ENCODE measurements around the gene SLC16A8. TPM values are rescaled to one million over a fixed set of nuclear protein-coding genes. Genes with fewer than 3 reads are reported as not detected.

SLC16A8 gene
- total and polyA plus RNA-seq, 10 of the 15 experiments (the other 5 are each of a cell fraction or from before 2014, with no cell fraction given), result not detected

- CTCF ChIA-PET, result interaction anchor here (0.8 to 4.5 kb wide), 3 partner anchors 51 to 97 kb away, joined by 3 to 34 read pairs (median 5); partner anchors contain the start of gene MAFF
- H3K27ac ChIP-seq (ENCODE audit: control insufficient read depth, insufficient read depth), result no peak overlapping the region
- H3K4me2 ChIP-seq (ENCODE audit: control insufficient read depth, insufficient read depth), result no peak overlapping the region
- SMC1A ChIA-PET (ENCODE audit: uncharacterized antibody, unreplicated experiment), result interaction anchor here (0.7 to 0.9 kb wide), 2 partner anchors 49 to 126 kb away, joined by 3 read pairs; no protein-coding TSS in a partner anchor
- TF ChIP-seq HCFC1 (IDR thresholded peaks at IDR 0.05; ENCODE audit: low read length) (no peak), CTCF (IDR thresholded peaks at IDR 0.05 in 2 of 3, conservative IDR thresholded peaks at IDR 0.05 in 1 of 3; ENCODE audit: control insufficient read depth in 2 of 3, extremely low read depth in 1 of 3, insufficient read depth in 1 of 3, low read depth in 3 of 3, low read length in 3 of 3) (peak in 2 of 3 experiments; percentile 16 to 32; a peak in 3 of 6 replicates), ZNF217 (IDR thresholded peaks at IDR 0.05) (no peak)
- peak; percentile 49; the same call in 1 of the 3 replicates for ATAC-seq
- DNase-seq (ENCODE audit: low read depth, low spot score), result no peak
- POLR2A ChIA-PET, result interaction anchor here (0.6 to 0.7 kb wide), 2 partner anchors 121 to 167 kb away, joined by 4 to 5 read pairs; no protein-coding TSS in a partner anchor
- no peaks in the 10 kb centered on the region for H3K27me3 ChIP-seq (replicated peaks in 1 of 2; ENCODE audit: control insufficient read depth in 2 of 2, insufficient read depth in 2 of 2, low read length in 1 of 2)
- no peaks in the 10 kb centered on the region for H3K36me3 ChIP-seq (ENCODE audit: control insufficient read depth in 2 of 2, insufficient read depth in 2 of 2, low read length in 1 of 2)
- intact Hi-C loops (cut with micrococcal nuclease; ENCODE audit: unreplicated experiment) (loop anchor here (5.0 kb wide), 1 partner anchor 52 kb away; no protein-coding TSS in a partner anchor), in situ Hi-C loops (cut with MboI) (no loop called here)
- no TSS peak for BruUV-seq (replicated peaks)
- H4K20me1 ChIP-seq (ENCODE audit: control insufficient read depth, insufficient read depth), result no peaks in the 10 kb centered on the region
- no peak overlapping the region for H2AFZ ChIP-seq (ENCODE audit: control insufficient read depth, low read depth, low read length)
- H3K79me2 ChIP-seq (ENCODE audit: control insufficient read depth, insufficient read depth, low read length), result no peaks in the 10 kb centered on the region
- RAD21 ChIA-PET (ENCODE audit: unreplicated experiment), result interaction anchor here (1.6 kb wide), 1 partner anchor 52 kb away, joined by 7 read pairs; no protein-coding TSS in a partner anchor
- no peak overlapping the region for H3K4me3 ChIP-seq
- H3K9me3 ChIP-seq (replicated peaks; ENCODE audit: control insufficient read depth, insufficient read depth, low read length), result no peaks in the 10 kb centered on the region
- FAIRE-seq, result no peak
- H3K9ac ChIP-seq (ENCODE audit: control insufficient read depth, insufficient read depth, low read length), result no peak overlapping the region
- 68% methylated on average over 6 of the region's 6 CpGs for WGBS (ENCODE audit: insufficient coverage, insufficient replicate concordance, low lambda C conversion rate, missing lambda C conversion rate)
- no peaks in the 10 kb centered on the region for H3K4me1 ChIP-seq (ENCODE audit: control insufficient read depth, insufficient read depth, low read length)
These were observed 20.1 kb upstream of the SLC16A8 start for GRCh38 chr22:38104084-38104483.

DNA sequence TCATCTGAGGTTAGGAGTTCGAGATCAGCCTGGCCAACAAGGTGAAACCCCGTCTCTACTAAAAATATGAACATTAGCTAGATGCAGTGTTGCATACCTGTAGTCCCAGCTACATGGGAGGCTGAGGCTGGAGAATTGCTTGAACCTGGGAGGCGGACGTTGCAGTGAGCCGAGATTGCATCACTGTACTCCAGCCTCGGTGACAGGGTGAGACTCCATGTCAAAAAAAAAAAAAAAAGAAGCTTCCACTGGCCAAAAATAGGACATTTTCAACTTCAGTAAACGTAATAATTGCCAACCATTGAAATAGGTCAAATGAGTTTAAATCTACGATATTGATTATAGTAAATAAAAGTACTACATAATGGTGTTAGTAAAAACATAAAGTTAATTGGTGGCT, 19.7 kb upstream of the SLC16A8 start:
- H3K4me2 ChIP-seq (ENCODE audit: control insufficient read depth, insufficient read depth), result no peak overlapping the region
- H4K20me1 ChIP-seq (ENCODE audit: control insufficient read depth, insufficient read depth), result no peaks in the 10 kb centered on the region
- ChIA-PET POLR2A (interaction anchor here (0.7 kb wide), 1 partner anchor 122 kb away, joined by 5 read pairs; no protein-coding TSS in a partner anchor), SMC1A (ENCODE audit: uncharacterized antibody, unreplicated experiment) (interaction anchor here (0.9 kb wide), 1 partner anchor 49 kb away, joined by 3 read pairs; no protein-coding TSS in a partner anchor), RAD21 (ENCODE audit: unreplicated experiment) (interaction anchor here (1.6 kb wide), 1 partner anchor 52 kb away, joined by 7 read pairs; no protein-coding TSS in a partner anchor), CTCF (interaction anchor here (0.8 to 4.5 kb wide), 3 partner anchors 51 to 98 kb away, joined by 3 to 34 read pairs (median 5); partner anchors contain the start of gene MAFF)
- TF ChIP-seq IRF3 (IDR thresholded peaks at IDR 0.05) (no peak), IKZF1 (conservative IDR thresholded peaks at IDR 0.05) (no peak), SP1 (IDR thresholded peaks at IDR 0.05; ENCODE audit: low read depth, low read length) (no peak)
- WGBS (ENCODE audit: insufficient coverage, insufficient replicate concordance, low lambda C conversion rate, missing lambda C conversion rate), result 50% methylated on average over 8 of the region's 8 CpGs
- FAIRE-seq (no peak), DNase-seq (ENCODE audit: low read depth, low spot score) (no peak), ATAC-seq (no peak)
- H3K9me3 ChIP-seq (replicated peaks; ENCODE audit: control insufficient read depth, insufficient read depth, low read length), result no peaks in the 10 kb centered on the region
- BruUV-seq (replicated peaks), result no TSS peak
- intact Hi-C loops (cut with micrococcal nuclease; ENCODE audit: unreplicated experiment) (loop anchor here (5.0 kb wide), 1 partner anchor 51 kb away; no protein-coding TSS in a partner anchor), in situ Hi-C loops (cut with MboI) (no loop called here)
- no peaks in the 10 kb centered on the region for H3K79me2 ChIP-seq (ENCODE audit: control insufficient read depth, insufficient read depth, low read length)
- H3K4me3 ChIP-seq, result no peak overlapping the region
- no peak overlapping the region for H3K9ac ChIP-seq (ENCODE audit: control insufficient read depth, insufficient read depth, low read length)
- H3K27me3 ChIP-seq (replicated peaks in 1 of 2; ENCODE audit: control insufficient read depth in 2 of 2, insufficient read depth in 2 of 2, low read length in 1 of 2), result no peaks in the 10 kb centered on the region
- no peaks in the 10 kb centered on the region for H3K4me1 ChIP-seq (ENCODE audit: control insufficient read depth, insufficient read depth, low read length)
- H3K36me3 ChIP-seq (ENCODE audit: control insufficient read depth in 2 of 2, insufficient read depth in 2 of 2, low read length in 1 of 2), result no peaks in the 10 kb centered on the region
- no peak overlapping the region for H2AFZ ChIP-seq (ENCODE audit: control insufficient read depth, low read depth, low read length)
- H3K27ac ChIP-seq (ENCODE audit: control insufficient read depth, insufficient read depth), result no peak overlapping the region

Measured in GM12878 (cell line).